Measurements from ENCODE around the gene SESTD1. TPM values are rescaled to one million over a fixed set of nuclear protein-coding genes. Genes with fewer than 3 reads are reported as not detected.

The SESTD1 gene, protein sequence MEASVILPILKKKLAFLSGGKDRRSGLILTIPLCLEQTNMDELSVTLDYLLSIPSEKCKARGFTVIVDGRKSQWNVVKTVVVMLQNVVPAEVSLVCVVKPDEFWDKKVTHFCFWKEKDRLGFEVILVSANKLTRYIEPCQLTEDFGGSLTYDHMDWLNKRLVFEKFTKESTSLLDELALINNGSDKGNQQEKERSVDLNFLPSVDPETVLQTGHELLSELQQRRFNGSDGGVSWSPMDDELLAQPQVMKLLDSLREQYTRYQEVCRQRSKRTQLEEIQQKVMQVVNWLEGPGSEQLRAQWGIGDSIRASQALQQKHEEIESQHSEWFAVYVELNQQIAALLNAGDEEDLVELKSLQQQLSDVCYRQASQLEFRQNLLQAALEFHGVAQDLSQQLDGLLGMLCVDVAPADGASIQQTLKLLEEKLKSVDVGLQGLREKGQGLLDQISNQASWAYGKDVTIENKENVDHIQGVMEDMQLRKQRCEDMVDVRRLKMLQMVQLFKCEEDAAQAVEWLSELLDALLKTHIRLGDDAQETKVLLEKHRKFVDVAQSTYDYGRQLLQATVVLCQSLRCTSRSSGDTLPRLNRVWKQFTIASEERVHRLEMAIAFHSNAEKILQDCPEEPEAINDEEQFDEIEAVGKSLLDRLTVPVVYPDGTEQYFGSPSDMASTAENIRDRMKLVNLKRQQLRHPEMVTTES
- total RNA-seq = 81.0 TPM
- 41.1 TPM for polyA plus RNA-seq

DNA sequence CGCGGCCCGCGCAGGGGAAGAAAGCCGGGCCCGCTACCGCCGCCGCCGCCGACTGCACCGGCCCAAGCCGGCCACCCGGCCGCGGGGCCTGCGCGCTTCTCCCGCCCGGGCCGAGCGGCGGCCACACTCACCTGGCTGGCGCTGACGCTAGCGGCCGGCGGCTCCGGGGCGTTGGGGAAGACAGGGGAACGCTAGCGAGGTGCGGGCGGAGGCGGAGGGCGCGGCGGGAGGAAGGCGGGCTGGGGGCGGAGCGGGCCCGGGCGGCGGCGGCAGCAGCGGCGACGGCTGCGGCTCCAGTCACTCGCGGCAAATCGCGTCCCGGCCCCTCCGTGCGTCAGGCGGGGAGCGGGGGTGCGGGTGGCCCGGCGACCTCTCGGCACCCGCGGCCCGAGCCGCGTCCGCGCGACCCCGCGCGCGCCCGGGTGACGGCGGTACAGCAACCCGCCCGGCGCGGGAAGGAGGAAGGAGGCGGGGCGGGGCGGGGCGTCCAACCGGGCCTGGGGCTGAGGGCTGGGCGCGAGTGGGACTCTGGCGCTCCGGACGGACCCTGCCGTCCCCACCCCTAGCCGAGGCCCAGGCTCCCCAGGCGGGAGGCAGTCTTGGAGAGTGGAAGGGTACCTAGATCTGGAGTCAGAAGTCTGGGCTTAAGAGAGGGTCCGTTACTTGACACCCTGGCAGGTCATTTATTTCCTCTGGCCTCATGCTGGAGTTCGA, at the start of gene SESTD1:
Gene SESTD1, minus strand, starts transcription at position 465 of the 714 bp plus-strand sequence. CDS start 72,991 bp downstream, outside the sequence.
- peak within 1 kb of the TSS; percentile 90 for H3K4me3 ChIP-seq (ENCODE audit: low read depth, low read length)
- WGBS = under 1% methylated on average over 96 of the region's 96 CpGs
- peak within 1 kb of the TSS; percentile 92 for H3K27ac ChIP-seq (ENCODE audit: low read depth)
- H3K36me3 ChIP-seq (ENCODE audit: insufficient read depth) = no peaks in the 10 kb centered on the region
- DNase-seq (ENCODE audit: extremely low spot score) = no peak
- H3K4me1 ChIP-seq (ENCODE audit: insufficient read depth) = no peaks in the 10 kb centered on the region

DNA sequence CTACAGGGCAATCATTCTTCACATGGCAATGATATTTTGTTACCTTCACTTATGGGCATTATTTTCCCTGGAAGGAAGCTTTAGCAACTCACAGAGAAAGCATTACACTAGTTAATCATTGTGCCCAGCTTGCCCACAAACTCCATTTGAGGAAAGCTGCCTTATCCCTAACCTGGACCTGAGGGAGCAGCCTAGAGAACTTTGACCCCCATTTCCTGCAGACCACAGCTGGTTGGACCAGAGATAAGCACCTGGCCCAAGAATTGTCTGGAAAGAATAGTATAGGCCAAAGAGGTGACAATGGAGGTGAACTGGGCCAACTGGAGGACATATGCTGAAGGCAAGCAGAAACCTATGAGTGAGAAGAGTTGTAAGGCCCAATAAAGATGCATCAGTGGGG, 48.4 kb upstream of the SESTD1 start:
- Histone ChIP-seq H3K4me3 (ENCODE audit: low read depth, low read length) (no peak overlapping the region), H3K36me3 (ENCODE audit: insufficient read depth) (no peaks in the 10 kb centered on the region), H3K27ac (ENCODE audit: low read depth) (no peak overlapping the region), H3K4me1 (ENCODE audit: insufficient read depth) (no peaks in the 10 kb centered on the region)
- DNase-seq (ENCODE audit: extremely low spot score) = no peak

DNA sequence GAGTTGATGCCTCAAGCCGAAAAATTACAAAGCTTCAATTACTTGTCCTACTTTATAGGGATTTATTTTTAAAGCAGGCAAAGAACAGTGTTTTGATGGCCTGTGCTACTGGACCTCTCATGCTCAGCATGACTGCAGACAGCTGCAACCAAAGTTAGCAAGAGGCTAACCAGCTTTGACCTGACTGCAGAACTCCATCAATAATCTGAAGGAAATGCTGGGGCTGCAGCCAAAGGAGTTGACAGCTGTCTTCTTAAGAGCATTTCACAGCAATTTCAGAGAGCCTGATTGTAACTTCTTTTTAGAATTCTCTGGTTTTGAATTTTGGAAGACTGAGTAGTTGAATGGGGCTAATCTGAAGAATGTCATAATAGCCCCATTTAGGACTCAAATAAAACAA, 46.5 kb upstream of the SESTD1 start:
- WGBS = 38% methylated on average over 1 of the region's 1 CpG
- no peaks in the 10 kb centered on the region for H3K4me1 ChIP-seq (ENCODE audit: insufficient read depth)
- H3K36me3 ChIP-seq (ENCODE audit: insufficient read depth) = no peaks in the 10 kb centered on the region
- H3K27ac ChIP-seq (ENCODE audit: low read depth) = no peak overlapping the region
- H3K4me3 ChIP-seq (ENCODE audit: low read depth, low read length) = no peak overlapping the region
- no peak for DNase-seq (ENCODE audit: extremely low spot score)

DNA sequence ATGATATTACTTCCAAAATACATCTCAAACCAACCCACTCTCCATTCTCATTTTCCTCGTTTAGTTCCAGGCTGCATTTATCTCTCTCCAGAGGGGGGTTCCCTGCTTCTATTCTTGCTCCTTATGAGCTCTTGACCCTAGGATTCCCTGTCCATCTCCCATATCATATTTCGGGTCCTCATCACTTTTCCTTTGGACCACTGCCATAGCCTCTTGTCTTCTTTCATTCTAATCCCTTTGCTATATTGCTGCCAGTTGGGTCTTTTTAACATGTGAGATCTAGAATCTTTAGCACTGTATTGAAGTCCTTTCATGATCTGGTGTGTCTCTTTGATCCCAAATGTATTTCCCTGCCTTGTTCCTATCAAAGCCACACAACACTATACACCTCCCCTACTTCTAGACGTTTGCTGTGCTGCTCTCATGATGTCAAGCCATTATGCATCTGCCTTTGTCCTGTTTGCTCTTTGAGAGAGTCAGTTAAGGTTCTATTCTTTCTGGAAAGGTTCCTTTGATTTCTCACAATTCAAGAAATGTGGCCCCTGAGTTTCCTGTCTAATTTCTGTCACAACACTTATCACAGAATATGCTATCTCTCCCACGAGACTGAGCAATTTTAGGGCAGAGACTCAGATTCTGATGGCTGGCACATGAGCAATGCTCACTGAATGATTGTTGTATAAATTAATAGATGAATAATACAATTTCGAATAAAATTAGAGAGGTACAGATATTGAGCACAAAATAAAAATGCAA, 43.2 kb upstream of the SESTD1 start:
- 63% methylated on average over 5 of the region's 5 CpGs for WGBS
- no peak for DNase-seq (ENCODE audit: extremely low spot score)

DNA sequence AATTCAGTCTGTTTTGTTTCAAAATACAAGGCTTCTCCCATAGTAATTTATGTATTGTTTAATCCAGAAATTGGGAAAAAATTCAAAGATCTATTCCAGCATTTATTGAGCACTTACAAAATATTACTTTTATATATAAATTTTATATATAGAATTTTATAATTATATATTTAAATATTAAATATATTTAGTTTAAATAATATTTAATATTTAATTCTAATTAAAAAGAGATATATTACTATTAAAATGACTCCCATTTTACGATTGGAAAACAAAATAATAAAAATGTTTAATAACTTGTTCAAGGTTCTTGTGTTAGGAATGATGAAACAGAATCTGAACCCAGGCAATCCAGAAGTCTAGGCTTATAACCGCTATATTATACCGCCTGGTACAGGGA, 40.5 kb upstream of the SESTD1 start:
- 94% methylated on average over 3 of the region's 3 CpGs for WGBS
- H3K27ac ChIP-seq (ENCODE audit: low read depth) = no peak overlapping the region
- no peaks in the 10 kb centered on the region for H3K4me1 ChIP-seq (ENCODE audit: insufficient read depth)
- H3K4me3 ChIP-seq (ENCODE audit: low read depth, low read length) = no peak overlapping the region
- DNase-seq (ENCODE audit: extremely low spot score) = no peak
- no peaks in the 10 kb centered on the region for H3K36me3 ChIP-seq (ENCODE audit: insufficient read depth)

More for the DNA sequence above, 43.2 kb upstream of the SESTD1 start:
- Histone ChIP-seq H3K27ac (ENCODE audit: low read depth) (no peak overlapping the region), H3K4me3 (ENCODE audit: low read depth, low read length) (no peak overlapping the region), H3K36me3 (ENCODE audit: insufficient read depth) (no peaks in the 10 kb centered on the region), H3K4me1 (ENCODE audit: insufficient read depth) (no peaks in the 10 kb centered on the region)

DNA sequence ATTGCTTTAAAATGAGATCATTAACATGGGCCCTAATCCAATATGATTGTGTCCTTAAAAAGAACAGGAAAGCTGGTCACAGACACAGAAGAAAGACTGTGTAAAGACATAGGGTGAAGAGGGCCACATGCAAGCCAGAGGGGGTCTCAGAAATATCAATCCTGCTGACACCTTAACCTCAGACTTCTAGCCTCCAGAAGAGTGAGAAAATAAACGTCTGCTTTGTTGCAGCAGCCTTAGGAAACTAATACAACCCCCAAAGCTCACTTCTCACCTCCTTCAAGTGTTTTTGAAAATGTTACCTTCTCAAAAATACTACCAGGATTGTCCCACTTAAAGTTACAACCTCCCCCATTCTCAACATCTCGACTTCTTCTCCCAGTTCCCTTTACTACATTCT, 39.8 kb upstream of the SESTD1 start:
- no peak overlapping the region for H3K27ac ChIP-seq (ENCODE audit: low read depth)
- H3K4me1 ChIP-seq (ENCODE audit: insufficient read depth) = no peaks in the 10 kb centered on the region
- H3K4me3 ChIP-seq (ENCODE audit: low read depth, low read length) = no peak overlapping the region
- 82% methylated on average over 2 of the region's 2 CpGs for WGBS
- no peak for DNase-seq (ENCODE audit: extremely low spot score)
- H3K36me3 ChIP-seq (ENCODE audit: insufficient read depth) = no peaks in the 10 kb centered on the region

DNA sequence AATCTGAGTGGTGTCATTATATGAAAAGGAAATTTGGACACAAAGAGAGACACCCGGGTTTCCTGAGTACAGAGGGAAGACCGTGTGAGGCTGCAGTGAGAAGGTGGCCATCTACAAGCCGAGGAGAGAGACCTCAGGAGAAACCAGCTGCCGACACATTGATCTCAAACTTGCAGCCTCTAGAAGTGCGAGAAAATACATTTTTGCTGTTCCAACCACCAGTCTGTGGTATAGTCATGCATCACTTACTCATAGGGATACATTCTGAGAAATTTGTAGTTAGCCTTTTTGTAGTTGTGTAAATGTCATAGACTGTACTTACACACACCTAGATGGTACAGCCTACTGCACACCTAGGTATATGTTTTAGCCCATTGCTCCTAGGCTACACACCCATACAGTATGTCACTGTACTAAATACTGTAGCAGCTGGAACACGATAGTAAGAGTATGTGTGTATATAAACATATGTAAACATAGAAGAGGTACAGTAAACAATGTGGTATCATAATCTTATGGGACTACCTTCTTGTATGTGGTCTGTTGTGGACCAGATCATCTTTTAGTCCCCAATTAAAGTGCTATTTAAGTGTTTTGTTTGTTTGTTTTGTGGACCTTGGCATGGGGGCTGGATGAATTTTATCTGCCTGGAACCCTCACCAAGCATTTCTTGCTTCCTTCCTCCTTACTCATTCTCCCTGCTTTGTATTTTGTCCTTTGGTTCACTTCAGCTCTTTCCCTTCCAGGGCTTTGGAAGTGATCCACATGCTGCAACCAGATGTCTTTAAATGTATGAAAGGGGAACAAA, 38.3 kb upstream of the SESTD1 start:
- no peak for DNase-seq (ENCODE audit: extremely low spot score)
- WGBS = 71% methylated on average over 6 of the region's 6 CpGs
- H3K4me1 ChIP-seq (ENCODE audit: insufficient read depth) = no peaks in the 10 kb centered on the region
- no peak overlapping the region for H3K27ac ChIP-seq (ENCODE audit: low read depth)
- no peaks in the 10 kb centered on the region for H3K36me3 ChIP-seq (ENCODE audit: insufficient read depth)
- H3K4me3 ChIP-seq (ENCODE audit: low read depth, low read length) = no peak overlapping the region

DNA sequence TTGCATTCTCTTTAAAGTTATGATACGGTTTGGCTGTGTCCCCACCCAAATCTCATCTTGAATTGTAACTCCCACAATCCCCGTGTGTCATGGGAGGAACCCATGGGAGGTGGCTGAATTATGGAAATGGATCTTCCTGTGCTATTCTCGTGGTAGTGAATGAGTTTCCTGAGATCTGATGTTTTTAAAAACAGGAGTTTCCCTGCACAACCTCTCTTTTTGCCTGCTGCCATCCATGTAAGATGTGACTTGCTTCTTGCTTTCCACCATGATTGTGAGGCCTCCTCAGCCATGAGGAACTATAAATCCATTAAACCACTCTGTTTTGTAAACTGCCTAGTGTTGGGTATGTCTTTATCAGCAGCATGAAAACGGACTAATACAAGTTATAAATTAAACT, 37.5 kb upstream of the SESTD1 start:
- Histone ChIP-seq H3K4me1 (ENCODE audit: insufficient read depth) (no peaks in the 10 kb centered on the region), H3K27ac (ENCODE audit: low read depth) (no peak overlapping the region), H3K4me3 (ENCODE audit: low read depth, low read length) (no peak overlapping the region), H3K36me3 (ENCODE audit: insufficient read depth) (no peaks in the 10 kb centered on the region)
- 89% methylated on average over 4 of the region's 4 CpGs for WGBS
- no peak for DNase-seq (ENCODE audit: extremely low spot score)

DNA sequence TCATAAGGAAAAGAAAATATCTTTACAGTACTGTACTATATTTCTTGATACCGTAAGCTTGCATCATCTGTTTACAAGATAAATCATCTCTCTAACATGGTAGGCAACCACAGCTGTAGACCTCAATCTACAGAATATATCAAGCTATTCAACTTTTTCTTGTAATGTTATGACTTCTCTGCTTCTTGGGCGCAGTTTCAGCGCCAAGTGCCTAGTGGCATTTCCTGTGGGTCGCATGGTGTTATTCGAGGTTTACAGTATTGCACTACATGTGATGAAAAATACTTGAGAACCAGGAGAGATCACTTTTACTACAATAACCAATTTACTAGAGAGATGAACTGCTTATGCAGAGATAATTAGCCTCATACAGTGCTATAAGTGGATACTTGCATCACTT, 34.0 kb upstream of the SESTD1 start:
- DNase-seq (ENCODE audit: extremely low spot score) = no peak
- Histone ChIP-seq H3K36me3 (ENCODE audit: insufficient read depth) (no peaks in the 10 kb centered on the region), H3K27ac (ENCODE audit: low read depth) (no peak overlapping the region), H3K4me3 (ENCODE audit: low read depth, low read length) (no peak overlapping the region), H3K4me1 (ENCODE audit: insufficient read depth) (no peaks in the 10 kb centered on the region)
- WGBS = 91% methylated on average over 5 of the region's 5 CpGs

DNA sequence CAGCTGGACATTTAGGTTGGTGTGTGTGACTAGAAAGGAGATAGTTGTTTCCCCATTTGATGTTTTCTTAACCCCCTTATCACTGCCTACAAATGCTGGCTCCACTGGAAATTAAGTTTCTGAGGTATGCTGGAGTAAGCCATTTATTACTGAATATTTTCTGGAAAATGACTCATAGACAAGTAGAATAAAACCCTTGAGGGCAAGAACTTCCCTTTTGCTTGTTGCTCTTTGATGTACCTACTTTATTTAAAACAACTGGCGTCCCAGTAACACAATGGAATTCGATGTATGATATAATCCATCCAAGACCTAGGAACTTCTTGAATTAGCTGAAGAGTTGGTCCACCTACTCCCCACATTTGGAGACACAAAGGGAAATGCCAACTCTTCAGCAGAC, 33.3 kb upstream of the SESTD1 start:
- no peak for DNase-seq (ENCODE audit: extremely low spot score)
- no peaks in the 10 kb centered on the region for H3K4me1 ChIP-seq (ENCODE audit: insufficient read depth)
- H3K36me3 ChIP-seq (ENCODE audit: insufficient read depth) = no peaks in the 10 kb centered on the region
- H3K27ac ChIP-seq (ENCODE audit: low read depth) = no peak overlapping the region
- no peak overlapping the region for H3K4me3 ChIP-seq (ENCODE audit: low read depth, low read length)
- WGBS = 93% methylated on average over 2 of the region's 2 CpGs

DNA sequence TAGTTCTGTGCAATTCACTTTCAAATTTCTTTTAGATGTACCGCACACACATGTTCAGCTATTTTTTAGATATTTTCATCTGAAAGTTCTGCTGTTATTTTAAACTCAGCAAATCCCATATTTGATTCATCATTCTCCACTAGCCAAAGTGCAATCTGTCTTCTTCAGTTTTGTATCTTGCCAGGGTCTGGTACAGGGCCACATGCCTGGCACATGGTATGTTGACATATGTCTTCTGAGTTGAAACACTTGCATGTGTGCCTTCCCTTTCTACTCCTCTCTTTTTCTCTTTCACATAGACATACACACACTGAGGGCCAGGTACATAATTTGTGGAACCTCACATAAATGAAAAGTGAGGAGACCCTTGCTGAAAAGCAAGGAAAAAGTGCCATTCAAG, 25.7 kb upstream of the SESTD1 start:
- no peak overlapping the region for H3K27ac ChIP-seq (ENCODE audit: low read depth)
- WGBS = 97% methylated on average over 1 of the region's 1 CpG
- no peak for DNase-seq (ENCODE audit: extremely low spot score)
- H3K4me1 ChIP-seq (ENCODE audit: insufficient read depth) = no peaks in the 10 kb centered on the region
- no peaks in the 10 kb centered on the region for H3K36me3 ChIP-seq (ENCODE audit: insufficient read depth)
- H3K4me3 ChIP-seq (ENCODE audit: low read depth, low read length) = no peak overlapping the region

DNA sequence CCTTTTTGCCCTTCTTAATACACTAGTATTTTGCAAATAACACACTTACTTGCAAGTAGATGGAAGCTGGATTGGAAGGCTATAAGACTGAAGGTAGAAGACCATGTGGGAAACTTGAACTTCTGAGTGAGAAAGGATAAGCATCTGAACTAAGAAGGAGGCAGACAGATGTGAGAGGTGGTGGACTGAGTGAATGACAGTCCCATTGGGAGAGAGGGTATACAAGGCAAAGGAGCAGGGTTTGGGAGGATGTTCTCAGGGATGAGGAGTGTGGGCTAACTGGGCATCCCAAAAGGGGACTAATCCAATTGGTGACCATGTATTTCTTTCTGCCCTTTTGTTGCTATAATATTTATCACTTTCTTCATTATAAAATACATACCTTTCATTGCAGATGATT, 20.4 kb upstream of the SESTD1 start:
- Histone ChIP-seq H3K27ac (ENCODE audit: low read depth) (no peak overlapping the region), H3K4me3 (ENCODE audit: low read depth, low read length) (no peak overlapping the region), H3K4me1 (ENCODE audit: insufficient read depth) (no peaks in the 10 kb centered on the region), H3K36me3 (ENCODE audit: insufficient read depth) (no peaks in the 10 kb centered on the region)
- DNase-seq (ENCODE audit: extremely low spot score) = no peak

Data from urinary bladder (tissue), 4 donors.